NCI-H82 treated with DMSO at 0.1 percent for 48 hours (cell line): ENCODE data around the gene ISCU.

Source experiments
- DNase-seq: peaks from one replicate; lab custom pipeline; 2025; ENCODE audit not compliant: unreplicated experiment; lab: John Stamatoyannopoulos, UW

Gene ISCU

GRCh38 chr12:108562348-108563135 lies at the start of gene ISCU:
Gene ISCU, plus strand, starts transcription at chr12:108562596. Its CDS starts 27 bp downstream, at chr12:108562623.
- peak; percentile 92 for DNase-seq

GRCh38 chr12:108514468-108514972 lies 47.9 kb upstream of the ISCU start:
- DNase-seq = no peak

- peak; percentile 96 for DNase-seq
Measured at GRCh38 chr12:108514973-108515814, 47.2 kb upstream of the ISCU start, which contains the start of gene FICD. Gene FICD, plus strand, starts transcription at chr12:108515277. Its CDS starts 1,696 bp downstream, at chr12:108516973.

GRCh38 chr12:108515916-108516315 lies 46.5 kb upstream of the ISCU start:
- no peak for DNase-seq

GRCh38 chr12:108516511-108517275 lies 45.7 kb upstream of the ISCU start:
- DNase-seq = no peak

- no peak for DNase-seq
Measured at GRCh38 chr12:108517288-108518100, 44.9 kb upstream of the ISCU start.

GRCh38 chr12:108518101-108518715 lies 44.2 kb upstream of the ISCU start:
- no peak for DNase-seq

- DNase-seq = no peak
Measured at GRCh38 chr12:108518716-108519496, 43.5 kb upstream of the ISCU start.

- DNase-seq = no peak
Measured at GRCh38 chr12:108519558-108519957, 42.8 kb upstream of the ISCU start.

- DNase-seq = no peak
Measured at GRCh38 chr12:108523365-108523764, 39.0 kb upstream of the ISCU start.

- DNase-seq = no peak
Measured at GRCh38 chr12:108525681-108526080, 36.7 kb upstream of the ISCU start.

- DNase-seq = no peak
Measured at GRCh38 chr12:108526482-108527165, 35.8 kb upstream of the ISCU start.

GRCh38 chr12:108527166-108527496 lies 35.3 kb upstream of the ISCU start:
- DNase-seq = no peak

- no peak for DNase-seq
Measured at GRCh38 chr12:108530161-108530560, 32.2 kb upstream of the ISCU start.

- no peak for DNase-seq
Measured at GRCh38 chr12:108531929-108532848, 30.2 kb upstream of the ISCU start.

GRCh38 chr12:108538146-108538545 lies 24.2 kb upstream of the ISCU start:
- no peak for DNase-seq

GRCh38 chr12:108538616-108539195 lies 23.7 kb upstream of the ISCU start:
- DNase-seq = no peak
